ENCODE results near the gene ATP5IF1.

ATP5IF1 gene

GRCh38 chr1:28235755-28236655 lies at the start of gene ATP5IF1:
Gene ATP5IF1, plus strand, starts transcription at chr1:28236124. Its CDS starts 60 bp downstream, at chr1:28236184.
- peak; percentile 99 for DNase-seq (ENCODE audit: low spot score)

GRCh38 chr1:28190337-28190979 lies 45.5 kb upstream of the ATP5IF1 start:
- no peak for DNase-seq (ENCODE audit: low spot score)

- no peak for DNase-seq (ENCODE audit: low spot score)
Measured at GRCh38 chr1:28190996-28191645, 44.8 kb upstream of the ATP5IF1 start.

GRCh38 chr1:28193701-28194161 lies 42.2 kb upstream of the ATP5IF1 start:
- DNase-seq (ENCODE audit: low spot score), result no peak

- DNase-seq (ENCODE audit: low spot score), result no peak
Measured at GRCh38 chr1:28194326-28195035, 41.4 kb upstream of the ATP5IF1 start.

- no peak for DNase-seq (ENCODE audit: low spot score)
Measured at GRCh38 chr1:28195780-28196179, 40.1 kb upstream of the ATP5IF1 start.

- no peak for DNase-seq (ENCODE audit: low spot score)
Measured at GRCh38 chr1:28196330-28196729, 39.6 kb upstream of the ATP5IF1 start.

GRCh38 chr1:28197682-28198415 lies 38.1 kb upstream of the ATP5IF1 start:
- DNase-seq (ENCODE audit: low spot score), result no peak

GRCh38 chr1:28199328-28200233 lies 36.3 kb upstream of the ATP5IF1 start:
- no peak for DNase-seq (ENCODE audit: low spot score)

- DNase-seq (ENCODE audit: low spot score), result no peak
Measured at GRCh38 chr1:28200234-28200873, 35.6 kb upstream of the ATP5IF1 start.

GRCh38 chr1:28205243-28205642 lies 30.7 kb upstream of the ATP5IF1 start:
- no peak for DNase-seq (ENCODE audit: low spot score)

GRCh38 chr1:28208818-28209441 lies 27.0 kb upstream of the ATP5IF1 start:
- peak; percentile 61 for DNase-seq (ENCODE audit: low spot score)

GRCh38 chr1:28209700-28210099 lies 26.2 kb upstream of the ATP5IF1 start:
- DNase-seq (ENCODE audit: low spot score), result no peak

- DNase-seq (ENCODE audit: low spot score), result no peak
Measured at GRCh38 chr1:28213315-28213714, 22.6 kb upstream of the ATP5IF1 start.

GRCh38 chr1:28229089-28229488 lies 6.8 kb upstream of the ATP5IF1 start:
- no peak for DNase-seq (ENCODE audit: low spot score)

- no peak for DNase-seq (ENCODE audit: low spot score)
Measured at GRCh38 chr1:28229996-28230395, 5.9 kb upstream of the ATP5IF1 start.

GRCh38 chr1:28232558-28233263 lies 3.2 kb upstream of the ATP5IF1 start, which contains the start of gene DNAJC8:
Gene DNAJC8, minus strand, starts transcription at chr1:28233029. Its CDS starts 31 bp downstream, at chr1:28232998.
- DNase-seq (ENCODE audit: low spot score), result peak; percentile 96

- DNase-seq (ENCODE audit: low spot score), result no peak
Measured at GRCh38 chr1:28233264-28233606, 2.7 kb upstream of the ATP5IF1 start.

Measured in GM03348 (cell line).